Measurements from ENCODE around the gene AFAP1L2.
A peak's percentile ranks its signal among the peaks of the same experiment; 100 is the strongest.

Gene AFAP1L2, protein sequence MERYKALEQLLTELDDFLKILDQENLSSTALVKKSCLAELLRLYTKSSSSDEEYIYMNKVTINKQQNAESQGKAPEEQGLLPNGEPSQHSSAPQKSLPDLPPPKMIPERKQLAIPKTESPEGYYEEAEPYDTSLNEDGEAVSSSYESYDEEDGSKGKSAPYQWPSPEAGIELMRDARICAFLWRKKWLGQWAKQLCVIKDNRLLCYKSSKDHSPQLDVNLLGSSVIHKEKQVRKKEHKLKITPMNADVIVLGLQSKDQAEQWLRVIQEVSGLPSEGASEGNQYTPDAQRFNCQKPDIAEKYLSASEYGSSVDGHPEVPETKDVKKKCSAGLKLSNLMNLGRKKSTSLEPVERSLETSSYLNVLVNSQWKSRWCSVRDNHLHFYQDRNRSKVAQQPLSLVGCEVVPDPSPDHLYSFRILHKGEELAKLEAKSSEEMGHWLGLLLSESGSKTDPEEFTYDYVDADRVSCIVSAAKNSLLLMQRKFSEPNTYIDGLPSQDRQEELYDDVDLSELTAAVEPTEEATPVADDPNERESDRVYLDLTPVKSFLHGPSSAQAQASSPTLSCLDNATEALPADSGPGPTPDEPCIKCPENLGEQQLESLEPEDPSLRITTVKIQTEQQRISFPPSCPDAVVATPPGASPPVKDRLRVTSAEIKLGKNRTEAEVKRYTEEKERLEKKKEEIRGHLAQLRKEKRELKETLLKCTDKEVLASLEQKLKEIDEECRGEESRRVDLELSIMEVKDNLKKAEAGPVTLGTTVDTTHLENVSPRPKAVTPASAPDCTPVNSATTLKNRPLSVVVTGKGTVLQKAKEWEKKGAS

DNA sequence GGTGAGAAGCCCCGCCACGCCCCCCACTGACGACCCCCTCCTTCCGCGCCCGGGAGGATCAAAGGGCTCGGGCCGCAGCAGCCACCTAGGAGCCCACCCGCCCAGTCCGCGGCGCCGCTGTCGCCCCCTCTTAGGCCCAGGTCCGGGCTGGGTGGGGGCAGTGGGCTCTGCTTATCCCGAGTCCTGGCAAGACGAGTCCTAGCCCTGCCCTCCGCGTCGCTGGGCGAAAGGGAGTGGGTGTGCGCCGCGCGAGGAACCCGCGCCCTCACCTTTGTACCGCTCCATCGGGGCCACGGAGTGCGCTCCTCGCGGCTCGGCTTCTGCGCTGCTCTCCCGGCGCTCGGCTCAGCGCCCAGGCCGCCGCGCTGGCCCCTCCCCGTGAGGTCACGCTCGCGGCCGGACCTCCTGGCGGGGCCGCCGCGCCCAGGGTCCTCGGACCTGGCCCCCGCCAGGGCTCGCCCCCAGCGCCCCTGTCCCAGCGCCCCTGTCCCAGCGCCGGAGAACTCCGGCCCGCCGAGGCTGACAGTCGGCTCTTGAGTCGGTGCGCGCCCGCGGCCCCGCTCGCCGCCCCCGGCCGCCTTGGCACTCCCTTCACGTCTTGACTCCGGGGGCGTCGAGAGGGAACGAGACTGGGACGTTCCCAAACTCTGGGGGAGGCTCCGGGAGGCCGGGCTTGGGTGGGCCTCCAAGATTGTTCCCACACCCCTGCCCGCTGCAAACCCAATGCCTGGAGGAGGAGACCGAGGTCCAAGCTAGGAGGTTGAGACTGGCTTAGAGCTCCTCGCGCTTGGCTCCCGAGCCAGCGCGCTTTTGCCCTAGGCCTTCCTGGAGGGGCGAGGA is at the start of gene AFAP1L2:
AFAP1L2 (minus strand) TSS at position 332 of the 840 bp plus-strand sequence; CDS start at position 285, 47 bp downstream.
- H3K27ac ChIP-seq: no peak within 1 kb of the TSS

DNA sequence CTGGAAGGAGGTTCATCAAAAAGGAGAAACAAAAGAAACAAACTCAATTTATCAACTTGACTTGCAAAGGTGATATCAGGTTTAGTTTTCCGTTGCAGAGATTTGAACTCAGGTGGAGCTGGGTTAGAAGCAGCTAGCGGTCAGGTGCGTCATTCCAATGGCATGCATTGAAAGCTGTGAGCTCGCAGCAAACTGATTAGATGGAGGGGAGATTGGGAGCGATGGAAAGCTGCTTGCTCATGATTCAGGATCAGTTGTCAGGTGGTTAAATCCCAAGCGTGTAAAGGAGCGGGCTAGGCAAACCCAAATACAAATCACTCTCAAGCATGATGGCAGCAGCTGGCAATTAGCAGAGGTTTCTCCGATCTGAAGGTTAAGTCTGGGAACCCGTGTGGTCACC is 49.3 kb upstream of the AFAP1L2 start:
- Histone ChIP-seq H3K27ac (no peak overlapping the region), H4K20me1 (no peaks in the 10 kb centered on the region), H3K9ac (no peak overlapping the region), H3K36me3 (no peaks in the 10 kb centered on the region), H3K4me3 (no peak overlapping the region), H3K4me1 (no peaks in the 10 kb centered on the region; a peak in 1 of 20 replicates), H3K4me2 (no peak overlapping the region), H3K9me3 (replicated peaks in 1 of 11) (no peaks in the 10 kb centered on the region), H3K27me3 (no peaks in the 10 kb centered on the region)
- TF ChIP-seq Cebpa-rat (IDR thresholded peaks at IDR 0.05): no peak

More for the DNA sequence above, at the start of gene AFAP1L2:
- peaks cover 0 to 9% (median 0%) of the 10 kb centered on the region in 11 experiments; a peak in 1 of 22 replicates for H3K9me3 ChIP-seq (replicated peaks in 1 of 11)
- H3K9ac ChIP-seq: peak within 1 kb of the TSS in 7 of 11 experiments; percentile 3 to 35 (median 14); a peak in 8 of 22 replicates
- no peak for TF ChIP-seq Cebpa-rat (IDR thresholded peaks at IDR 0.05)
- peaks cover 0 to 29% (median 10%) of the 10 kb centered on the region in 11 experiments; a peak in 11 of 22 replicates for H4K20me1 ChIP-seq
- H3K4me3 ChIP-seq: peak within 1 kb of the TSS; percentile 46 to 67 (median 54)
- H3K4me2 ChIP-seq: peak within 1 kb of the TSS; percentile 81 to 98 (median 92)
- H3K36me3 ChIP-seq: no peaks in the 10 kb centered on the region
- H3K27me3 ChIP-seq: peaks cover 59 to 75% (median 67%) of the 10 kb centered on the region in 11 experiments
- peaks cover 33 to 43% (median 39%) of the 10 kb centered on the region in 10 experiments for H3K4me1 ChIP-seq

DNA sequence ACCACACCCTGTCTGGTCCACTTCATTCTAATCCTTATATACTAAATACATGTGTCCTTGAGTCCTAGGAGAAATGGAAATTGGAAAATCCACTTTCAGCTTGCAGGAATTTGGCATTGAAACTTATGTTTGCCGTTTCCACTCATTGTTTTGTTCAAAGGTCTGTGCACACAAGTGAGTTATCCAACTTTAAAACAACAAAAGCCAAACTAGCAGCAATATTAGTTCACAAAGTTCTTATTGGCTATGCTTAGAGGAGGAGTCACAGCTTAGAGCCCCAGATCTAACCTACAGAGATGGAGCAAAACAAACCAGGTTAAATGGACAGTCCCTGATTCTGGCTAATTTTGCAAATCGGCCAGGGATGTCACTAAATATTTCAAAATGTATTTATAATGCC is 44.6 kb upstream of the AFAP1L2 start:
- Histone ChIP-seq H3K27me3 (no peaks in the 10 kb centered on the region), H3K4me3 (no peak overlapping the region), H3K4me1 (peaks cover 0 to 7% (median 6%) of the 10 kb centered on the region in 10 experiments; a peak in 9 of 20 replicates), H3K27ac (no peak overlapping the region), H3K9me3 (replicated peaks in 1 of 11) (no peaks in the 10 kb centered on the region), H3K36me3 (no peaks in the 10 kb centered on the region), H3K4me2 (no peak overlapping the region), H3K9ac (no peak overlapping the region), H4K20me1 (no peaks in the 10 kb centered on the region)
- no peak for TF ChIP-seq Cebpa-rat (IDR thresholded peaks at IDR 0.05)

DNA sequence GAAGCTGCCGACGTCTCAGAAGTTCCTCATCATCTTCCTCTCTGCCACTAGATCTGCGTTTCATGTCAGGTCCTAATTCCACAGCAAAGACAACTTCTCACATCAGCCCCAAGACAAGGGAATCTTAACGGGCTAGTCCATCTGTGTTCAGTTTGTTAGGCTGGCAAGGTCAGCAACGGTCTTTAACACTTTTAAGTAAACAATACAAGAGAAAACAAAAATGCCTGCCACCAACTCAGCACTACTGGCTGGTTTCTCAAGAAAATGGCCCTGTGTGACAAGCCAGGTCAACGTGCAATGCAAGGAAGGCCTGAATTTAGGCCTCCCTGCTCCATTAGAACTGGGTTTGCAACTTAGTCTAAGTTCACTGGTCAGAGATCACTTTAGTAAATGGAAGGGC is 41.0 kb upstream of the AFAP1L2 start:
- Histone ChIP-seq H3K4me1 (peaks cover 0 to 7% (median 6%) of the 10 kb centered on the region in 10 experiments; a peak in 9 of 20 replicates), H3K9me3 (replicated peaks in 1 of 11) (no peaks in the 10 kb centered on the region), H3K4me2 (peak overlapping the region in 7 of 11 experiments; percentile 10 to 39 (median 25); a peak in 9 of 22 replicates), H4K20me1 (no peaks in the 10 kb centered on the region), H3K27ac (no peak overlapping the region), H3K36me3 (no peaks in the 10 kb centered on the region), H3K9ac (no peak overlapping the region), H3K27me3 (no peaks in the 10 kb centered on the region), H3K4me3 (no peak overlapping the region)
- no peak for TF ChIP-seq Cebpa-rat (IDR thresholded peaks at IDR 0.05)

DNA sequence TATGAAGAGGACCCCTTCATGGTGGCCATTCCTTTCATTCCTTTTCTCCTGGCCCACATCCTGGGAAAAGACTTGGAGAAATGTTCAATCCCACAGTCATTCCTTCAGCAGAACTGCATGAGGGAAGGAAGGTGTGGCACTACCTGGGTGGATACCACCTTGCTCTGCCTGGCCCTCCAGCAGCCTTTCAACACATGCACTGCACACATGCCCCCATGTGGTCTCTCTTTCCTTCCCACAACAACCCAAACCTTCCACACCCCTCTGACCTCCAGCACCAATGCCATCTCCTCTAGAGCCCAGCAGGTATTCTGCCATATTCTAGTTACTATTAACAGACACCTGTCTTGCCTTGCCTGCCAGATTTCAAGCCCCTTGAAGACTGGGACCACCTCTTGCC is 40.5 kb upstream of the AFAP1L2 start:
- Histone ChIP-seq H3K9me3 (replicated peaks in 1 of 11) (no peaks in the 10 kb centered on the region), H3K4me2 (no peak overlapping the region), H3K9ac (no peak overlapping the region), H3K4me1 (peaks cover 0 to 7% (median 6%) of the 10 kb centered on the region in 10 experiments; a peak in 9 of 20 replicates), H4K20me1 (no peaks in the 10 kb centered on the region), H3K27ac (no peak overlapping the region), H3K36me3 (no peaks in the 10 kb centered on the region), H3K4me3 (no peak overlapping the region), H3K27me3 (no peaks in the 10 kb centered on the region)
- no peak for TF ChIP-seq Cebpa-rat (IDR thresholded peaks at IDR 0.05)

DNA sequence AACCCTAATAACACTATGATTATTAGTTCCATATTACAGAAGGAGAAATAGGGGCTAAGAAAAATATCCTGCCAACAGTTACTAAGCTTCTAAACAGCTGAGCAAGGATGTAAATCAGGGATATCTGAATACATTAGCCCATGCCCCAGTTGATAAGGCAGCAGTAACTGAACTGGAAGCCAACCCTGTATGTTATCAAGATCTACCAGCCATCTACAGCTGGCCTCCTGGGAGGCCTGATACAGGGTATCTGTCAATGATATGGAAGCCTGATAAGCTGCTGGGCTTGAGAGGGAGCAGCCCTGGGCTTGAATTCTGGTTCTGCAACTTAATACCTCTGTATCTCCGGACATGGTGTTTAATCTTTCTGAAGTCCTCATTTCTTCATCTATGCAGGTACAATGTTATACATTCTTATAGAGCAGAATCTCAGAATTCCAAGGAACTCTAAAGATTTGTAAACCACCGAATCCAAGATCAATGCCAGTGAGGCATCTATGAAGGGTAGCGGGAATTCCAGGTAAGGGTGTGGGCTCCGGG is 37.9 kb upstream of the AFAP1L2 start:
- H3K4me3 ChIP-seq: no peak overlapping the region
- no peaks in the 10 kb centered on the region; a peak in 1 of 22 replicates for H3K36me3 ChIP-seq
- no peaks in the 10 kb centered on the region for H3K9me3 ChIP-seq (replicated peaks in 1 of 11)
- no peaks in the 10 kb centered on the region for H4K20me1 ChIP-seq
- TF ChIP-seq Cebpa-rat (IDR thresholded peaks at IDR 0.05): no peak
- H3K9ac ChIP-seq: no peak overlapping the region
- H3K4me2 ChIP-seq: no peak overlapping the region
- no peaks in the 10 kb centered on the region for H3K27me3 ChIP-seq
- H3K4me1 ChIP-seq: peaks cover 0 to 7% (median 6%) of the 10 kb centered on the region in 10 experiments; a peak in 9 of 20 replicates
- H3K27ac ChIP-seq: no peak overlapping the region

DNA sequence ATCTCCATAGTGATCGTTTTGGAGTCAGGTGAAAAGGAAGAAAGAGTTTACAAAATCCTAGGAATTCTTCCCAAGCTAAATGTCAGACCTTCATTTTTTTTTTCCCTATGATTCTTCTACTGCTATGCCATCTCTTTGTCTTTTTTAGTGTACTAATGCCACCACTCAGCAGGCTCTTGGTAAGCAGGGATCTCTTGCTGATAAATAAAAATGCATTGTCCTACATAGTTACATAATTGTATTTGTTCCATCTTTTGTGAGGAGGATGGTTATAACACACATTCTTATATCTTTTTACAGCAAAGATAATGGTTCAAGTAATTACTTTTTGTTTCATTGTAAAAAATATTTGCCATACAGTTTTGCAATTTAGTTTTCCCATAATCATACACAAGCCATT is 36.8 kb upstream of the AFAP1L2 start:
- H3K36me3 ChIP-seq: no peaks in the 10 kb centered on the region; a peak in 1 of 22 replicates

DNA sequence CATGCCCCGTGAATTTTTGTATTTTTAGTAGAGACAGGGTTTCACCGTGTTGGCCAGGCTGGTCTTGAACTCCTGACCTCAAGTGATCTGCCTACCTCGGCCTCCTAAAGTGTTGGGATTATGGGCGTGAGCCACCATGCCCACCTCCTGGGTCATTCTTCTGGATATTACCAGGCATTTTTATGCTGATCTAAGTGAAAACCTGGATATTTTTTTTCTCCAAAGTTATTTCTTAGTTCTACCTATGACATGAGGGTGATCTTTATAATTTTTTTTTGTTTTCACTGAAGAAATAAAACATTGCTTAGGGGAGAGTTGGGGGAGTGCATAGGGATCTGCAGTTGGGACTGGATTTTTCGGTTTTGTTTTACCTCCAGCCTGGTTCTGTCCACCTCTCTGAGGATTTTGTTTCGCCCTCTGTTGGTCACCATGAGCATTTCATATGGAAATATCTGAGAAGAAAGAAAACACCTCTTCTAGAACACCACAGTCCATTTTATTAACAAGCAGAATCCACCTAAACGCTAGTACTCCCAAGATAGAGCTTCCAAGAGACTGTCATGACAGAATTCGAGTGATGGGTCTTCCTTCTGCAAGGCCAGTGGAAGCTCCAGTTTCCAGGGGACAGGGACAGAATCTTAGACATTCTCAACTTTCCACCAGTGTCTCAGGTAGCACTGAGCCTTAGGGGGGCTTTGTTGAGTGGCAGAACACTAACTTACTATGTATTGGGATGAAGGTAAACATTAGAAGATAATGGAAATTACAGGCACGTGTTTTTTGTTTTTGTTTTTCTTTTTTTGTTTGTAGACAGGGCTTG is 33.4 kb upstream of the AFAP1L2 start:
- H3K36me3 ChIP-seq: no peaks in the 10 kb centered on the region; a peak in 1 of 22 replicates
- no peak overlapping the region for H3K9ac ChIP-seq
- no peak overlapping the region for H3K27ac ChIP-seq
- H3K4me3 ChIP-seq: no peak overlapping the region
- no peaks in the 10 kb centered on the region for H3K9me3 ChIP-seq (replicated peaks in 1 of 11)
- H3K4me2 ChIP-seq: no peak overlapping the region
- H3K4me1 ChIP-seq: no peaks in the 10 kb centered on the region; a peak in 1 of 20 replicates
- H4K20me1 ChIP-seq: no peaks in the 10 kb centered on the region
- H3K27me3 ChIP-seq: no peaks in the 10 kb centered on the region
- no peak for TF ChIP-seq Cebpa-rat (IDR thresholded peaks at IDR 0.05)

More for the DNA sequence above, 36.8 kb upstream of the AFAP1L2 start:
- Histone ChIP-seq H3K4me2 (no peak overlapping the region), H3K27me3 (no peaks in the 10 kb centered on the region), H4K20me1 (no peaks in the 10 kb centered on the region), H3K9ac (no peak overlapping the region), H3K27ac (no peak overlapping the region), H3K9me3 (replicated peaks in 1 of 11) (no peaks in the 10 kb centered on the region), H3K4me3 (no peak overlapping the region), H3K4me1 (peaks cover 0 to 7% (median 6%) of the 10 kb centered on the region in 10 experiments; a peak in 9 of 20 replicates)
- TF ChIP-seq Cebpa-rat (IDR thresholded peaks at IDR 0.05): no peak
